A549 treated with AZD9567 at 1 μM for 4 hours (cell line): ENCODE results near the gene PI4KB. TPM values are rescaled to one million over a fixed set of nuclear protein-coding genes. Genes with fewer than 3 reads are reported as not detected.

Experiments
- total RNA-seq: library from RNA; stranded (reverse); fragments of 200-300 nt; extraction: Qiagen RNA extraction; gene quantifications from 5 replicates; pipeline ENCODE4 v1.2.3, GENCODE V29; 2022; ENCODE audit not compliant: insufficient read depth

The PI4KB gene
- total RNA-seq: 20.5 to 25.9 TPM (median 24.3 TPM) in 5 replicates

DNA sequence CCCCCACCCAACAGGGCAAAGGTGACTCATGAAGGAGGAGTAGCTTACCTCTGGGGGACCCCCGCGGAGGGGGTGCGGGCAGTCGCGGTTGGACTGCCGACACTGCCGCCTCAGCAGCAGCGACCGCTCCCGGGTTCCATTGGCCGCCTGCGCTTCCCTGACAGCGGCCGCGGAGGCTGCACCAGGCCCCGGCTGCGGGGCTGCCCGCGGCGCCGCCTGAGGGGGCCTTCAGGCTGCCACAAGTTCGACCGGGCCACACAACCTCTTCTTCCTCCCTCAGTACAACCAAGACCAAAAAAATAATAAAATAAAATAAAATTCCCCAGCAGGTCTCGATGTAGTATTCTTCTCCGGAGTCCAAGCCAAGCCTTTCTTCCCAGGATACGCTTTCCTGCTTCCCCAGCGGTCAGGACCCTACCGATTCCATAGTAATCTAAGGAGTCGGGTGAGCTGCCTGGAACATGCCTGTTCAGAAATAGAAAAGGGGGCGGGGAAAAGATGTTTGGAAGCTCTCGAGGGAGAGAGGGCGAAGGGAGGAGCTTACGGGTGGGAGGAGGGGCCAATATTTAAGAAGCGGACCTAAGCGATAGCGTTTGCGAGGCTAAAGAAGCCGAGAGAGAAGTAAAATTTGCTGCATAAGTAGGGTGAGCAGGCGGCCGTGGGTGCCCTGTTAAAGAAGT, at the start of gene PI4KB:
Gene PI4KB (minus strand): TSS at position 194 of the 680 bp plus-strand sequence. CDS start 10,935 bp downstream, outside the sequence.

DNA sequence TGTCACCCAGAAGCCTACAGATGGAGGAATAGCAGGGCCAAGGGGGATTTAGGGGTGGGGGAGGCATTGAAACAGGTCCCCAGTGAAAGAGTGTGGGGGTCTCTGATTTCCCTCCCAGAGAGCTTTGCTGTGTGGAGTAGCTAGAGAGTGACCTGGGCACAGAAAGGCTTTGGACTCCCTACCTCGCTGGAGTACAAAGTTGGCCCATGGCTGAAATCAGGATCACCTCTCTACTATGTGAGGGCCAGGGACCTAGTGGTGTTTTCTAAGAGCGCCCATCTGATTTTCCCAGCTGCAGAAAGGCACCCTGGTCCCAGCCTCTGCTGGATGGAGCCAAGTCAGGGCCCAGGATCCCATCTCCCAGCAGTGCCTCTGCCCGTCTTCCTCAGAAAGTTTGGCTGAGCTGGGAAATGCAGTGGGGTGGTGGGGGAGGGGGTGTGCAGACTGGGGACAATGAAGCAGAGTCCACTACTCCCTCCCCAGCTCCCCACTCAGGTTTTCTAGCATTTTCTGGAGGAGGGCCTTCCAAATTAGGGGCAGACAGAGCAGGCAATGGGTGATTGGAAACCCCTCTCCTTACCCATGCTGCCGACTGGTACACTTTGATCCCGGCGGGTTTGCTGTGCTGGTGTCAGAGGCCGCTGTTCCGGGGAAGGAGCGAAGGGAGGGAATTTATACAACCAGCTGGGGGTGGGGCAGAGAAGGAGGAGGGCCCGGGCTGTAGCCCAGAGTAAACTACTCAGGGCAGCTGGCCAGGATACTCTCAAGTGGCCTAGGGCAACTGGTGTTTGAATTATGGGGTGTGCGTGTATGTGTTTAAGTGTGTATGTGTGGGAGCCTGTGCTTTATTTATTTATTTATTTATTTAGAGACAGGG, 45.1 kb upstream of the PI4KB start, which contains the start of gene SELENBP1:
Gene SELENBP1 (minus strand): TSS at position 648 of the 877 bp plus-strand sequence. CDS start 64 bp downstream, at position 584.

DNA sequence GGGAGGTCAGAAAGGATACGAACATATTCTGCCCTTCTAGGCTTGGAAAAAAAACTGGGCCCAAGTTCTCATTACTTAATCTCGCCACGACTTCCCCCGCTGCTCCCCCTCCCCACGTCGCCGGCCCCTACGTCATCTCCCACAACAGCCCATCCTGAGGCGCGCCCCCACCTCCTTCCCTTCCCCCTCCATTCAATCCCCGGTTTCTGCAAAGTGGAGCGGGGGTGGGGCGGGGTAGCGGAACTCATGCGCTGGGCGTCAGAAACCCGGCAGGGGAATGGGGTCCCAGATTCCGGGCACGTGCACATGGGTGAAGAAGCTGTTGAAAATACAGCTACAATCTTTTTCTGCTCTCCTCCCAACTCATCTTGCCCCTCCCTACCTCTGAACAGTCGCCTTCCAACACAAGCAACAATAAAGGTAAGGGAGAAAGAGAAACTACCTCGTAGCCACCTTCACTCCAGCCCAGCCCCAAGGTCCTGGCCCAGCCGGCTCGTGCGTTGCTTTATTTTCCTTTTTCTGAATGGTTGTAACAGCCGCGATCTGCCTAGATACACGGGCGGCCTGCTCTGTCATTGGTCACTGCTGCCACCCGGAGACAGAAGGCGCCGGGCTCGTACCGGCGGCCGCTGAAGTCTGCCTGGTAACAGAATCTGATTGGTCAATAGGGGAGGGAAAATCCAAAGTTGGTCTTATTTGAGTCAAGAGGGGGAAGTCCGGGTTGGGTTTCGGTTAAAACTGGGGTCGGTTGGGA, 19.7 kb upstream of the PI4KB start, which contains the start of gene RFX5:
Gene RFX5 (minus strand): TSS at position 484 of the 754 bp plus-strand sequence. CDS start 932 bp downstream, outside the sequence.

DNA sequence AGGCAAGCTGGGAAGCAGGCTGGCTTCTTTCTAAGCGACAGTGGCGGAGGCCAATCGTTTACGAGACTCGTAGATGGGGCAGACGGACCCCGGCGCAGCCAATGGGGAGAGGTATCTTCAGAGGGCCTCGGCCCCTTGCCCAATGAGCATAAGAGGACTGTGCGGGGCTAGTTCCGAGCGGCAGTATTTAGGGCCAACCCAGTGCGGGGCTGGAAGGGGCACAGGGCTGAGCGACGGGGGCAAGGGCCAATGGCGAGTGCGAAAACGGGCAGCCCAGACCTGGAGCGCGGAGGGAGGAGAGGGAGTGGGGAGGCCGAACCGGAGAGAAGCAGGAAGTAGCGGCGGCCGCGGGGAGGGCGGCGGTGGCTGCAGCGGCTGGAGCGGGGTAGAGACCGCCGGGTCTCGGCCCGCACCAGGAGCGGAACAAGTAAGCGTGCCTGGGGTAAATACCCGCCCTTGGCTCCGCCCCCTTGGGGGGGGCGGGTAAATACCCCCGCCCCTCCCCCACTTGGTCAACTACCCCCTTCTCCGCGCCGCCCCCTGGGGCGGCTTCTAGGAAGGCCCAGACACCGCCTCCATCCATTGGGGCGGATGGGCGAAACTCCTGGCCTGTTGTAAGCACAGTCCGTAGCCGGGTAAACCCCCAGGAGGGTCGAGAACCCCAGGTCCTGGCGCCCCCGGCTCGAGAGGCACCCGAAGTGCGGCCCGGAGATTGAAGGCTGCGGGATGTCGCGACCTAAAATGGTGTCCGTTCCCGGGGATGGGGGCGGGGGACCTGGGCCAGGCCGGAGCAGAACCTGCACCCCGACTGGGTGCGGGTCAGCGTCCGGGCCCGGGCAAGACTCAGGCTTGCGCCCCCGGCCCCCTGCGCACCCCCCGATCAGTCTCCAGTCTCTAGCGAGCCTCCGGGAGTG, 45.0 kb downstream of the PI4KB start, which contains the start of gene ZNF687:
Gene ZNF687 (plus strand): TSS at position 331 of the 914 bp plus-strand sequence. CDS start 3,993 bp downstream, outside the sequence.

DNA sequence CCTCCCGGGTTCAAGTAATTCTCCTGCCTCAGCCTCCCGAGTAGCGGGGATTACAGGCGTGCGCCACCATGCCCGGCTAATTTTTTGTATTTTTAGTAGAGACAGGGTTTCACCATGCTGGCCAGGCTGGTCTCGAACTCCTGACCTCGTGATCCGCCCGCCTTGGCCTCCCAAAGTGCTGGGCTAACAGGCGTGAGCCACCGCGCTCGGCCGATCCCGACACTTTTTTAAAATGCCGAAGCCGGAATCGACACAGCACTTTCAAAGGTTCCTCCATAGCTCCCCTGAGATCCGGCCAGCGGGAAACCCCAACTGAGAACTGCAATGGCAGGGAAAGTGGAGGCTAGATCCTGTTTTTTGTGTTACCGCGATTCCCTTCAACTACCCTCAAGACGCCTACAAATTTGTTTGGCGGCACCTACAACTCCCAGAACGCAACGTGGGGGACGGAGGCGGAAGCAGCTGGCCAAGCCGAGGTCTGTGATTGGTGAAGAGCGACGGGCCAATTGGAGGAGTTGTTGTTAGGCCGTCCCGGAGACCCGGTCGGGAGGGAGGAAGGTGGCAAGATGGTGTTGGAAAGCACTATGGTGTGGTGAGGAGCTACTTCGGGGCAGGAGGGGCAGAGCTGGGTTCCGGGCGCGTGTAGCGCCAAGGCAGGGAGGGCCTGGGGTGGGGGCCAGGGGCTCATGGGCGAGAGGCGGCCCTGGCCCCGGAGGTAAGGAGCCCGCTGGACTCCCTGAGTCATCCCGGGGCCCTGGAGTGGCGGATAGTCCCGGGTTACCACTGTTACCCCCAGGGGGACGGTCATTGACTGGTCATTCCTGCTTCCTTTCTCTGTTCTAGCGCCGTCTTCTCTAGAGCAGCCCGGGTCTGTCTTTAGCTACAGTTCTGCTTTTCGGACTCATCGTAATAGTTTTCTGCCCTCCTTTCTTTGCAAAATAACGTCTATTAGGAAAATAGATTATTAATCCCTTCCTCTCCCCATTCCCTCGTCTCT, 72.7 kb downstream of the PI4KB start, which contains the start of gene PSMD4:
Gene PSMD4 (plus strand): TSS at position 518 of the 997 bp plus-strand sequence. CDS start 49 bp downstream, at position 567.

Other genes starting within 250 kb of the PI4KB start
- gene SEMA6C, start 180.8 kb downstream of the PI4KB start, total RNA-seq: 1.7 to 2.2 TPM (median 1.9 TPM) in 4 of 5 replicates, not detected in the other
- gene TNFAIP8L2, start 170.8 kb downstream of the PI4KB start, total RNA-seq: not detected in 5 replicates
- 5.0 to 8.2 TPM (median 5.4 TPM) in 5 replicates for gene LYSMD1, start 161.5 kb downstream of the PI4KB start, total RNA-seq
- gene SCNM1, start 161.3 kb downstream of the PI4KB start, total RNA-seq: 47.1 to 48.4 TPM (median 47.7 TPM) in 5 replicates
- 0.21 to 0.34 TPM (median 0.23 TPM) in 4 of 5 replicates, not detected in the other for gene TMOD4, start 151.4 kb downstream of the PI4KB start, total RNA-seq
- gene VPS72, start 137.2 kb downstream of the PI4KB start, total RNA-seq: 41.8 to 48.0 TPM (median 42.8 TPM) in 5 replicates
- gene PIP5K1A, start 128.9 kb downstream of the PI4KB start, total RNA-seq: 45.2 to 70.0 TPM (median 47.0 TPM) in 5 replicates
- 184 to 202 TPM (median 199 TPM) in 5 replicates for gene PSMD4, start 72.7 kb downstream of the PI4KB start, total RNA-seq
- 13.5 to 17.1 TPM (median 14.8 TPM) in 5 replicates for gene ZNF687, start 45.1 kb downstream of the PI4KB start, total RNA-seq
- 18.9 to 22.7 TPM (median 20.7 TPM) in 5 replicates for gene RFX5, start 19.8 kb upstream of the PI4KB start, total RNA-seq
- 6.0 to 7.1 TPM (median 6.9 TPM) in 5 replicates for gene SELENBP1, start 45.3 kb upstream of the PI4KB start, total RNA-seq
- 354 to 439 TPM (median 422 TPM) in 5 replicates for gene PSMB4, start 72.2 kb upstream of the PI4KB start, total RNA-seq
- gene POGZ, start 132.1 kb upstream of the PI4KB start, total RNA-seq: 18.4 to 20.5 TPM (median 19.8 TPM) in 5 replicates
- gene CGN, start 184.0 kb upstream of the PI4KB start, total RNA-seq: 1.7 to 1.9 TPM (median 1.8 TPM) in 5 replicates
- 9.8 to 11.7 TPM (median 10.3 TPM) in 5 replicates for gene TUFT1, start 212.9 kb upstream of the PI4KB start, total RNA-seq